DOHH2 (cell line): Measurements from ENCODE around the gene PRELP.

ENCODE experiments used
- H3F3A ChIP-seq: fragments of 200-600 bp; sonication (generic), shearing (Covaris generic); 2 replicates; pipeline ENCODE4 v1.6.0; 2016; ENCODE audit warnings: antibody characterized with exemption, mild to moderate bottlenecking; ENCODE audit not compliant: control insufficient read depth, insufficient read depth
- H3K27ac ChIP-seq: fragments of 200-600 bp; sonication (generic); 2 replicates; pipeline ENCODE4 v1.5.1; 2014; ENCODE audit warnings: low read depth, mild to moderate bottlenecking, low read length, moderate library complexity
- H3K27me3 ChIP-seq: fragments of 200-600 bp; sonication (generic); 2 replicates; pipeline ENCODE4 v1.6.1; 2014; ENCODE audit warnings: mild to moderate bottlenecking, low read length, mixed read lengths; ENCODE audit not compliant: control insufficient read depth
- H3K36me3 ChIP-seq: fragments of 200-600 bp; sonication (generic); 2 replicates; pipeline ENCODE4 v1.6.1; 2014; ENCODE audit warnings: mild to moderate bottlenecking, low read length, moderate library complexity, mixed read lengths; ENCODE audit not compliant: control insufficient read depth
- H3K4me1 ChIP-seq: fragments of 200-600 bp; sonication (generic); 2 replicates; pipeline ENCODE4 v1.6.1; 2014; ENCODE audit warnings: mild to moderate bottlenecking, low read length, mixed read lengths; ENCODE audit not compliant: control insufficient read depth
- H3K4me2 ChIP-seq: fragments of 200-600 bp; sonication (generic); 2 replicates; pipeline ENCODE4 v1.6.0; 2014; ENCODE audit warnings: mild to moderate bottlenecking, low read length, moderate library complexity
- H3K4me3 ChIP-seq: fragments of 200-600 bp; sonication (generic); 2 replicates; pipeline ENCODE4 v1.5.1; 2014; ENCODE audit warnings: mild to moderate bottlenecking, low read length, mixed read lengths
- H3K79me2 ChIP-seq: fragments of 200-600 bp; sonication (generic); 2 replicates; pipeline ENCODE4 v1.6.1; 2014; ENCODE audit warnings: mild to moderate bottlenecking, low read length, mixed read lengths; ENCODE audit not compliant: control insufficient read depth
- H3K9me2 ChIP-seq: fragments of 200-600 bp; sonication (generic); replicated peaks from 2 replicates; pipeline ENCODE4 v1.6.1; 2014; ENCODE audit warnings: mild to moderate bottlenecking, low read length, mixed read lengths; ENCODE audit not compliant: control insufficient read depth
- H3K9me3 ChIP-seq: fragments of 200-600 bp; sonication (generic); 2 replicates; pipeline ENCODE4 v1.6.1; 2014; ENCODE audit warnings: antibody characterized with exemption, low read length, mixed read lengths; ENCODE audit not compliant: control insufficient read depth, insufficient read depth
- H4K20me1 ChIP-seq: fragments of 200-600 bp; sonication (generic); 2 replicates; pipeline ENCODE4 v1.6.0; 2014; ENCODE audit warnings: low read depth, mild to moderate bottlenecking, antibody characterized with exemption, low read length, moderate library complexity; ENCODE audit not compliant: control insufficient read depth, insufficient read depth
- EZH2phosphoT487 ChIP-seq: fragments of 200-600 bp; sonication (generic); IDR thresholded peaks from 2 replicates; pipeline ENCODE4 v1.6.1; 2017; ENCODE audit warnings: borderline replicate concordance, mild to moderate bottlenecking, antibody characterized with exemption, low read length, moderate library complexity, mixed read lengths
- TF ChIP-seq, protein P1 (sequence below): fragments of 200-600 bp; sonication (generic); IDR thresholded peaks from one replicate; pipeline ENCODE4 v1.5.1; 2014; ENCODE audit warnings: antibody characterized with exemption, mild to moderate bottlenecking, low read depth, low read length; ENCODE audit not compliant: poor library complexity, severe bottlenecking

The PRELP gene

DNA sequence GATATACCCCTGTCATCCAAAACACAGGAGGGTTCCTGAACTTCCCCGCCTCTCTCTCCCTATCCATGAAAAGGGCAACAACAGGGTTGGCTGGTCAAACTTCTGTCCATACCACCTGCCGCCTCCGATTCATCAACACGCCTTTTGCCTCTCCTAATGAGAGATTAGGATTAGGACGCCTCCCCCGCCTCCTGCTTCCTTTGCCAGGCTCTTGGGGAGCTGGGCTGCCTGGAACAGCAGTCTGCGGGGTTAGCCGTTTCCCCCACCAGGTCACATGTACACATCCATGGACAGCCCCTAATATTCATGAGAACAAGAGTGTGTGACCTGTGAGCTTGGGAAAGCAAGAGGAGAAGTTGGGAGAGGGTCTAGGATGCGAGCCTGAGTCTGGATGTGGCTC, 16.1 kb downstream of the PRELP start:
- H3K27ac ChIP-seq, result no peak overlapping the region
- no peaks in the 10 kb centered on the region for H3K9me3 ChIP-seq
- no peak overlapping the region for H3K4me2 ChIP-seq
- no peaks in the 10 kb centered on the region for H4K20me1 ChIP-seq
- no peaks in the 10 kb centered on the region for H3K79me2 ChIP-seq
- TF ChIP-seq, protein P1, sequence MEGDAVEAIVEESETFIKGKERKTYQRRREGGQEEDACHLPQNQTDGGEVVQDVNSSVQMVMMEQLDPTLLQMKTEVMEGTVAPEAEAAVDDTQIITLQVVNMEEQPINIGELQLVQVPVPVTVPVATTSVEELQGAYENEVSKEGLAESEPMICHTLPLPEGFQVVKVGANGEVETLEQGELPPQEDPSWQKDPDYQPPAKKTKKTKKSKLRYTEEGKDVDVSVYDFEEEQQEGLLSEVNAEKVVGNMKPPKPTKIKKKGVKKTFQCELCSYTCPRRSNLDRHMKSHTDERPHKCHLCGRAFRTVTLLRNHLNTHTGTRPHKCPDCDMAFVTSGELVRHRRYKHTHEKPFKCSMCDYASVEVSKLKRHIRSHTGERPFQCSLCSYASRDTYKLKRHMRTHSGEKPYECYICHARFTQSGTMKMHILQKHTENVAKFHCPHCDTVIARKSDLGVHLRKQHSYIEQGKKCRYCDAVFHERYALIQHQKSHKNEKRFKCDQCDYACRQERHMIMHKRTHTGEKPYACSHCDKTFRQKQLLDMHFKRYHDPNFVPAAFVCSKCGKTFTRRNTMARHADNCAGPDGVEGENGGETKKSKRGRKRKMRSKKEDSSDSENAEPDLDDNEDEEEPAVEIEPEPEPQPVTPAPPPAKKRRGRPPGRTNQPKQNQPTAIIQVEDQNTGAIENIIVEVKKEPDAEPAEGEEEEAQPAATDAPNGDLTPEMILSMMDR, result no peak
- no peak for TF ChIP-seq EZH2phosphoT487
- no peaks in the 10 kb centered on the region for H3K36me3 ChIP-seq
- H3K27me3 ChIP-seq, result peaks cover 22% of the 10 kb centered on the region
- no peaks in the 10 kb centered on the region for H3K9me2 ChIP-seq
- H3K4me3 ChIP-seq, result no peak overlapping the region
- no peaks in the 10 kb centered on the region for H3F3A ChIP-seq
- peaks cover 12% of the 10 kb centered on the region for H3K4me1 ChIP-seq

- TF ChIP-seq EZH2phosphoT487, result no peak
- TF ChIP-seq, protein P1, result no peak
- H3K27me3 ChIP-seq, result peaks cover 22% of the 10 kb centered on the region
Observed at GRCh38 chr1:203492082-203492747, 16.6 kb downstream of the PRELP start.

DNA sequence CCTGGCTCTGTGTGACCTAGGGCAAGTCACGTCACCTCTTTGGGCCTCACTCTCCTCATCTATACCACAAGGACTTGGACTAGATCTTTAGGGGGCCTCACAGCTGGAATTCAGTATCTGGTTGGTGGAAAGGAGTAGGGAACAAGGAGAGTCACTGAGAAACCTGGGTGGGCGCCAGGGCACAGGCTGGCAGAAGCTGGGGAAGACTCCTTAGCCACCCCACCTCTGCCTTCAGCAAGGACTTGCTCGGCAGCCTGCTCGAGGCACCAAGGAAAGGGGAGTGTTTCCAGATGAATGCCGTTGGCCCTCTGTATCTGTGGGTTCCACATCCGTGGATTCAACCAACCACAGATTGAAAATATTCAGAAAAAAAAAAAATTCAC, 17.1 kb downstream of the PRELP start:
- Histone ChIP-seq H3K9me2 (no peaks in the 10 kb centered on the region), H4K20me1 (no peaks in the 10 kb centered on the region)

More at GRCh38 chr1:203492082-203492747, 16.6 kb downstream of the PRELP start:
- Histone ChIP-seq H3K9me2 (no peaks in the 10 kb centered on the region), H3K27ac (no peak overlapping the region), H3K36me3 (no peaks in the 10 kb centered on the region), H3K4me1 (peaks cover 8% of the 10 kb centered on the region), H3K79me2 (no peaks in the 10 kb centered on the region), H3K4me2 (no peak overlapping the region), H3K9me3 (no peaks in the 10 kb centered on the region), H4K20me1 (no peaks in the 10 kb centered on the region), H3F3A (no peaks in the 10 kb centered on the region), H3K4me3 (no peak overlapping the region)

More for the DNA sequence above, 17.1 kb downstream of the PRELP start:
- TF ChIP-seq, protein P1, result no peak
- TF ChIP-seq EZH2phosphoT487, result no peak
- Histone ChIP-seq H3K4me1 (peaks cover 5% of the 10 kb centered on the region), H3F3A (no peaks in the 10 kb centered on the region), H3K36me3 (no peaks in the 10 kb centered on the region), H3K9me3 (no peaks in the 10 kb centered on the region), H3K27ac (no peak overlapping the region), H3K4me3 (no peak overlapping the region), H3K27me3 (peaks cover 22% of the 10 kb centered on the region), H3K4me2 (no peak overlapping the region), H3K79me2 (no peaks in the 10 kb centered on the region)
